Endothelial cell of umbilical vein (primary cell): ENCODE data around the gene POLD3. TPM values are rescaled to one million over a fixed set of nuclear protein-coding genes. Genes with fewer than 3 reads are reported as not detected.

Source experiments
- BruUV-seq: library from RNA; stranded (reverse); fragments of 400-500 nt; replicated peaks from 2 replicates; lab custom pipeline; 2021; lab: Mats Ljungman, UMichigan
- CTCF ChIA-PET: fragments of 300-600, 350-600 bp; sonication (Branson Sonifier 250); formaldehyde crosslinking; loops from one replicate; lab custom pipeline; 2021; ENCODE audit warnings: antibody characterized with exemption, inconsistent platforms; lab: Charles Lee
- POLR2A ChIA-PET: fragments of 300-600, 350-600 bp; sonication (Branson Sonifier 250); formaldehyde crosslinking; loops from one replicate; lab custom pipeline; 2021; ENCODE audit warnings: antibody characterized with exemption, inconsistent platforms; lab: Charles Lee
- DNase-seq: peaks from one replicate; pipeline ENCODE4 v3.0.0-alpha.2; 2011; ENCODE audit warnings: low read depth, low spot score
- FAIRE-seq: peaks from 2 replicates; lab custom pipeline; 2011; peaks lifted over from hg19 to GRCh38; lab: Jason Lieb, UNC
- H2AFZ ChIP-seq: 2 replicates; pipeline ENCODE4 v1.6.0; 2012; ENCODE audit warnings: low read depth, low read length, control low read depth, inconsistent platforms
- H3K27ac ChIP-seq: 2 replicates; pipeline ENCODE4 v1.5.1; 2011; ENCODE audit warnings: low read depth, mild to moderate bottlenecking, control low read depth, low read length, moderate library complexity; ENCODE audit not compliant: insufficient read depth
- H3K27me3 ChIP-seq, 2 experiments: 2 replicates each; pipeline versions ENCODE4 v1.6.0 to v1.6.1; 2011; ENCODE audit warnings: low read length in 2 of 2, mixed read lengths in 1 of 2; ENCODE audit not compliant: control insufficient read depth in 2 of 2, insufficient read depth in 2 of 2
- H3K36me3 ChIP-seq, 2 experiments: 2 replicates in 1 of 2; 3 replicates in 1 of 2; pipeline ENCODE4 v1.5.1; 2011; ENCODE audit warnings: low read length in 2 of 2, mild to moderate bottlenecking in 1 of 2, moderate library complexity in 1 of 2; ENCODE audit not compliant: control insufficient read depth in 2 of 2, insufficient read depth in 2 of 2; ENCODE audit errors: extremely low read depth in 1 of 2
- H3K4me1 ChIP-seq: 3 replicates; pipeline ENCODE4 v1.5.1; 2011; ENCODE audit warnings: mild to moderate bottlenecking, low read length; ENCODE audit not compliant: control insufficient read depth, insufficient read depth; ENCODE audit errors: extremely low read depth
- H3K4me2 ChIP-seq: 2 replicates; pipeline ENCODE4 v1.6.1; 2011; ENCODE audit warnings: low read length, control low read depth, mixed read lengths; ENCODE audit not compliant: insufficient read depth
- H3K4me3 ChIP-seq, 3 experiments: fragments of 200-600 bp in 1 of 3; sonication (generic), shearing (Covaris generic) in 1 of 3; replicated peaks in 1 of 3; 2 replicates each; pipeline ENCODE4 v1.5.1; 2011 to 2016; ENCODE audit warnings: control low read depth in 3 of 3, low read length in 3 of 3, mild to moderate bottlenecking in 2 of 3, inconsistent platforms in 1 of 3, low read depth in 1 of 3, moderate library complexity in 1 of 3; ENCODE audit not compliant: insufficient read depth in 1 of 3
- H3K79me2 ChIP-seq: 2 replicates; pipeline ENCODE4 v1.6.0; 2012; ENCODE audit warnings: low read length, inconsistent platforms; ENCODE audit not compliant: control insufficient read depth, insufficient read depth
- H3K9ac ChIP-seq: replicated peaks from 2 replicates; pipeline ENCODE3; 2011; ENCODE audit warnings: low read length, control low read depth; ENCODE audit not compliant: insufficient read depth; ENCODE audit errors: extremely low read depth
- H3K9me1 ChIP-seq: replicated peaks from 3 replicates; pipeline ENCODE4 v1.6.0; 2011; ENCODE audit warnings: mild to moderate bottlenecking, low read length; ENCODE audit not compliant: control insufficient read depth, insufficient read depth; ENCODE audit errors: extremely low read depth
- H3K9me3 ChIP-seq: replicated peaks from 2 replicates; pipeline ENCODE4 v1.5.1; 2012; ENCODE audit warnings: low read length, inconsistent platforms; ENCODE audit not compliant: control insufficient read depth, insufficient read depth
- H4K20me1 ChIP-seq: replicated peaks from 2 replicates; pipeline ENCODE3; 2011; ENCODE audit warnings: mild to moderate bottlenecking, low read length; ENCODE audit not compliant: control insufficient read depth, insufficient read depth; ENCODE audit errors: extremely low read depth
- JUN ChIP-seq: IDR thresholded peaks from 2 replicates; pipeline ENCODE4 v1.6.1; 2011; ENCODE audit warnings: borderline replicate concordance, low read depth; ENCODE audit not compliant: insufficient read length, insufficient read depth
- POLR2A ChIP-seq: IDR thresholded peaks from 2 replicates; pipeline ENCODE4 v1.6.1; 2012; ENCODE audit warnings: low read depth, mild to moderate bottlenecking, control low read depth, low read length
- POLR2AphosphoS5 ChIP-seq: IDR thresholded peaks from 2 replicates; pipeline ENCODE4 v1.6.1; 2012; ENCODE audit warnings: low read depth, mild to moderate bottlenecking, control low read depth, low read length, moderate library complexity; ENCODE audit not compliant: insufficient read depth
- dilution Hi-C: fragments of 300-500 bp; cut with MboI; formaldehyde crosslinking; loops from one replicate; pipeline ENCODE4 v1.15.0; 2019; ENCODE audit warnings: low sequenced_read_pairs; ENCODE audit not compliant: extremely low pct_ligation_motif_present
- intact Hi-C: fragments of 100-400 bp; cut with micrococcal nuclease; formaldehyde crosslinking; loops from one replicate; pipeline ENCODE4 v1.10.0; 2022
- polyA plus RNA-seq, 4 experiments: library from polyadenylated mRNA; depleted of rRNA in 3 of 4; stranded (reverse) in 3 of 4; unstranded in 1 of 4; fragments of >200 nt; gene quantifications; 2 replicates each; pipeline versions ENCODE4 v1.2.1 to v1.2.3, GENCODE V29; 2011 to 2012; ENCODE audit warnings: missing spikeins in 1 of 4
- total RNA-seq: library from RNA; stranded (reverse); gene quantifications from 2 replicates; pipeline ENCODE4 v1.2.3, GENCODE V29; 2021

Gene POLD3
- total and polyA plus RNA-seq, 2 donors (not counting 3 experiments of a cell fraction or from before 2014, with no cell fraction given), result 8.9 to 25.2 TPM

DNA sequence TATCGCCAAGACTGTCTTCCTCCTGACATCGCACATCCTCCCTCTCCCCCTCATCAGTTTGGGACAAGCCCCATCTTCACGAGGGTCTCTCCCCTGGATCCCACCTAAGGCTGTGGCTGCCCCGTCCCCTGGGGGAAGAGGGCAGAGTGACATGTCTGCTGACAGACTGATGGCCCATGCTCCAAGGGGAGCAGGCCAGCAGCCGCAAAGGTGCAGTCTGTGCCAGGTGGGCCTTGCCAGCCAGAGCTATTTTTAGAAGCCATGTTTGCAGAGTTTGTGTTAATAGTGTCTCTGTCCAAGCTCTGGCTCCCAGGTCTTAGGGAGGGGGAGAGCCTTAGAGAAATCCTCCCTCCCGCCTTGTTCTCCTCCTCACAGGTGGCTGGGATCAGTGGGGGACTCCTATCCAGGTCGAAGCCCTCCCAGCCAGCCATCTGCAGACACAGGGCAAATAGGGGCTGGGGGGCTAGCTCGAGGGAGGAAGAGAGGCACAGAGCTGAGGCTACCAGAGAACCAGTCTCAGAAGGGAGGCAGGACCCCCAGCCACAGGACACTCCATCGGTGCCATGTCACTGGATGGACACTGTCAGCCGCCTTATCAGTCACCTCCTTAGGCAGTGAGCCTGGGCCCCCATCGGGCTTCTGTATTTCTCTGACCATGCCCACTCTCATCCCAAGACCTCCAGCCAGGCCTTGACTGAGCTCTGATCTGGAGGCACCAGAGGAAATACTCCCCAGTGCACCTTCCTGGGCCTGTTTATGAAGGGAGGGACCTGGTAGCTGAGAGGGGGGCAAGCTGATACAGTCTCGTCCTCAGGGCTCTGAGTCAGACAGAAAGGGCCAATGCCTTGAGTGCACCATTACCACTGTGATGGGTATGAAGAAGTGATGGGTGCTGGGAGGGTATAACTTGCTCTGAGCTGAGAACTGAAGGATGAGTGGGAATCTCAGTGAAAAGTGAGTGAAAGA is 89.6 kb downstream of the POLD3 start:
- no peak for FAIRE-seq
- ChIA-PET CTCF (interaction anchor here (1.2 to 9.0 kb wide), 5 partner anchors 9 to 44 kb away, joined by 4 to 84 read pairs (median 8); no protein-coding TSS in a partner anchor), POLR2A (no interaction called here)
- TF ChIP-seq JUN, result no peak
- Histone ChIP-seq H2AFZ (no peak overlapping the region), H3K27me3 (no peaks in the 10 kb centered on the region), H3K9ac (no peak overlapping the region), H3K4me1 (peaks cover 4% of the 10 kb centered on the region), H3K79me2 (no peaks in the 10 kb centered on the region), H3K4me2 (no peak overlapping the region), H3K4me3 (no peak overlapping the region), H3K9me3 (no peaks in the 10 kb centered on the region), H3K9me1 (no peaks in the 10 kb centered on the region), H4K20me1 (no peaks in the 10 kb centered on the region), H3K36me3 (no peaks in the 10 kb centered on the region), H3K27ac (no peak overlapping the region)
- intact Hi-C loops (no loop called here), dilution Hi-C loops (no loop called here)
- no peak for DNase-seq
- BruUV-seq, result no TSS peak

DNA sequence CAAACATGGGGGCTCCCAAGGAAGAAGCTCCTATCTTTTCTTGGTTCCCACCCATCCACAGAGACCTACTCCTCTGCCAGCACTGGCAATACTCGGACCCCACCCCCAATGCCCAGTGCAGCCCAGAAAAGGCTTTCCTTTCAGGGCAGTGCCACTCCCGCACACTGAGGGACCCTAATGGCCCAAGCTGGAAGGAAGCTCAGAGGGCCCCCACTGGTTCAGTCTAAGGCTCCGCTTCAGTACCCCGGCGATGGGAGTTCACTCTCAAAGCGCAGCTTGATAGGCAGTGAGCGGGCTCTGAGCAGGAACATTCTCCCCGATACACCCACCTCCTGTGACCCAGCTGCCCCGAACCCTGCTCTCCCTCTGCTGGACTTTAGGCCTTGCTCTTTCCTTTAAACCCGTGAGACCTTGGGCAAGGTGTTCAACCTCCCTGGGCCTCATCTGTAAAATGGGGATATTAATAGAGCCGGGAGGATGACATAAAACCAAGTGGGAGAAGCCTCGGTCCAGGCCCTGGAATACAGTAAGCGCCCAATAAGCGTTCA is 90.4 kb downstream of the POLD3 start:
- dilution Hi-C loops (no loop called here), intact Hi-C loops (no loop called here)
- DNase-seq, result no peak
- Histone ChIP-seq H3K9ac (peak overlapping the region; percentile 13), H3K79me2 (no peaks in the 10 kb centered on the region), H3K9me3 (no peaks in the 10 kb centered on the region), H3K4me3 (peak overlapping the region in 1 of 3 experiments; percentile 29), H3K4me2 (peak overlapping the region; percentile 18), H2AFZ (peak overlapping the region; percentile 48), H3K9me1 (no peaks in the 10 kb centered on the region), H3K27me3 (no peaks in the 10 kb centered on the region), H3K36me3 (no peaks in the 10 kb centered on the region), H3K27ac (no peak overlapping the region), H4K20me1 (no peaks in the 10 kb centered on the region), H3K4me1 (peaks cover 4% of the 10 kb centered on the region)
- BruUV-seq, result no TSS peak
- FAIRE-seq, result no peak
- ChIA-PET CTCF (interaction anchor here (1.1 to 9.0 kb wide), 9 partner anchors 9 to 71 kb away, joined by 3 to 84 read pairs (median 5); no protein-coding TSS in a partner anchor), POLR2A (no interaction called here)
- TF ChIP-seq POLR2AphosphoS5 (no peak), POLR2A (no peak)
